ENCODE data around the gene ARV1. TPM values are rescaled to one million over a fixed set of nuclear protein-coding genes. Genes with fewer than 3 reads are reported as not detected.

Gene ARV1
- polyA plus RNA-seq, 1 donor from 2014 or later, result 63.4 TPM

DNA sequence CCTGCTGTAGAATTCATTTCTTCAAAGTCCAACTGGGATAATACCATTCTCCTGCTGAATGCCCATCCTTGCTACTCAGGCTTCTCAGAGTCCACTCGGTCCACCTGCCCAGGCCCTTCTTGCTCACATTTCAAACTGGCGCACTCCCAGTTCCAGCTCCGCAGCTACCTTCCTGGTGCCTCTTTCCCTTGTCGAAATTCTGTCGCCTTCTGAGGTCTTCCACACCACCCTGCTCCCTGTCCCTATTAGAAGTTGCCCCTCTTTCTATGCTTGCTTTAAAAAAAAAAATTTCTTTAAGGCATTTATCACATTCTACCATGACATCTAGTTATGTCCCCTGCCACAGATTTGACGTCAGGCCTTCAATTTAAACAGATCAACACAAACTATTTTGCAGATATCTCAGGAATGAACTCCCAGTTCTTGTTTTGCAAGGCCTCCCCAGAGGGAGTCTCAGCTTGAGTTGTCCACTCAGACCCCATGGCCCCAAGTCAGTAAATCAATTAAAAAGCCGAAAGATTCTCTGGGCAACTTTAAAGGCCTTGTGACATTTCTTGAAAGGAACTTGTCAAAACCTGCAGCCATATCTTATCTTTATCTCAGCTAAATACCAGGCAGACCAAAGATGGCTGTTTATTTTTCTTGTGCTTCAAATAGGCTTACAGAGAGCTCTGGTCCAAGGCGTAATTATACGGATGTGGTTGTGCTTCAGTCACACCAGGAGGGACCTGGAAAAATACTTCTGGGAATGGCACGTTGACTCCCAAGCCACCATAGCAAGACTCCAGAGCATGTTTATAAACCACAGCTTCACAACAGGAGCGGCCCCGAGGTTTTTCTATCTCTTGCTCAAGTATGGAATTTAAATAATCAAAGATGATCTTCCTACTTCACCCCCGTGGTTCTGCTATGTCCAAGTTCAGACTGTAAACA lies 59.0 kb downstream of the ARV1 start:
- TF ChIP-seq MXI1 (conservative IDR thresholded peaks at IDR 0.05; ENCODE audit: poor library complexity, severe bottlenecking) (no peak), TAF1 (IDR thresholded peaks at IDR 0.05; ENCODE audit: low read depth) (no peak), EZH2 (IDR thresholded peaks at IDR 0.05; ENCODE audit: borderline replicate concordance, insufficient read depth, low read length, poor library complexity, severe bottlenecking) (no peak), SMC3 (conservative IDR thresholded peaks at IDR 0.05; ENCODE audit: poor library complexity) (no peak), POLR2AphosphoS5 (IDR thresholded peaks at IDR 0.05) (no peak)
- TF ChIP-seq, protein P1, sequence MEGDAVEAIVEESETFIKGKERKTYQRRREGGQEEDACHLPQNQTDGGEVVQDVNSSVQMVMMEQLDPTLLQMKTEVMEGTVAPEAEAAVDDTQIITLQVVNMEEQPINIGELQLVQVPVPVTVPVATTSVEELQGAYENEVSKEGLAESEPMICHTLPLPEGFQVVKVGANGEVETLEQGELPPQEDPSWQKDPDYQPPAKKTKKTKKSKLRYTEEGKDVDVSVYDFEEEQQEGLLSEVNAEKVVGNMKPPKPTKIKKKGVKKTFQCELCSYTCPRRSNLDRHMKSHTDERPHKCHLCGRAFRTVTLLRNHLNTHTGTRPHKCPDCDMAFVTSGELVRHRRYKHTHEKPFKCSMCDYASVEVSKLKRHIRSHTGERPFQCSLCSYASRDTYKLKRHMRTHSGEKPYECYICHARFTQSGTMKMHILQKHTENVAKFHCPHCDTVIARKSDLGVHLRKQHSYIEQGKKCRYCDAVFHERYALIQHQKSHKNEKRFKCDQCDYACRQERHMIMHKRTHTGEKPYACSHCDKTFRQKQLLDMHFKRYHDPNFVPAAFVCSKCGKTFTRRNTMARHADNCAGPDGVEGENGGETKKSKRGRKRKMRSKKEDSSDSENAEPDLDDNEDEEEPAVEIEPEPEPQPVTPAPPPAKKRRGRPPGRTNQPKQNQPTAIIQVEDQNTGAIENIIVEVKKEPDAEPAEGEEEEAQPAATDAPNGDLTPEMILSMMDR (IDR thresholded peaks at IDR 0.05; ENCODE audit: poor library complexity, severe bottlenecking), result no peak
- H3K4me3 ChIP-seq (ENCODE audit: low read length), result no peak overlapping the region

DNA sequence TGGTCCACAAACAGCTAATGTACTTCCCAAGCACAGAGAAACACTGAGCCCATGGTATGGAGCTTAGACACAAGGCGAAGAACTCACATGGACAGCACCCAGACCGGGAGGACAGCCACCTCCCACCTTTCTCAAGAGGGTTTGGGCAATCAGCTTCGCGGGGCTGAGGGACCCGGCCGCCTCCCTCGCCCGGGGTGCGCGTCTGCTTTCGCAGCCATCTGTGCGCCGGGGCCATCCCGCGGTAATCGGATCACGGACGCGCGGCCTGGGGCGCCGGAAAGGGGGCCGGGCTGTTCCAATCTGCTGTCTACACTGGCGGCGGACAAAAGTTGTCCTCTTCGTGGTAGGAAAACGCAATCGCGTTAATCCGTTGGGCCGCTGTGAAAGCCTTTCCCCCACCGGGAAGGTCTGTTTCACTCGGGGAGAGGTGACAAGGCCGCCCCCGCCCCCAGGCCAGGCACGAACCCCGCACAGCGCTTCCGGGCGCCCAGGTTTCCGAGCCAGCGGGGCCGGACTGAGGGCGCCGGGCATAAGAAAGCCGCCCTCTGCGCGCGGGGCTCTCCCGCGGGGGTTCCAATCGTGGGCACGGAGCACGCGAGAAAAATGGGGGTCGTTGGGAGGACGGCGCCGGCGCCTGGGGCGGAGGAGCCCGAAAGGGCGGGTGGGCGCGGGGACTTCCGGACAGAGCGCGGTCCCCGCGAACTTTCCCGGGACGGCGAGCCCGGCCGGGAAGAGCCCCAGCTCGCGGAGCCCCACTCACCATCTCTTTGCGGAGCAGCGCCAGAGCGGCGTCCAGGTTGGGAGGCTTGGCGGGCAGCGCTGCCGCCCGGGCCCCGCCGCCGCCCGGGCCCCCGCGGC lies 60.5 kb downstream of the ARV1 start:
- Histone ChIP-seq H3K27me3 (ENCODE audit: insufficient read depth, low read depth, low read length) (peaks cover 49% of the 10 kb centered on the region), H3K9me3 (ENCODE audit: low read length) (no peaks in the 10 kb centered on the region), H3K79me2 (replicated peaks; ENCODE audit: insufficient read depth, low read length) (no peaks in the 10 kb centered on the region), H3F3A (ENCODE audit: insufficient read depth, low read length, poor library complexity, severe bottlenecking) (no peaks in the 10 kb centered on the region), H3K4me3 (ENCODE audit: low read length) (peak overlapping the region; percentile 78), H2AFZ (ENCODE audit: low read depth, low read length) (peak overlapping the region; percentile 0), H3K36me3 (ENCODE audit: insufficient read depth, low read length) (no peaks in the 10 kb centered on the region), H3K4me2 (ENCODE audit: low read length) (no peak overlapping the region), H3K9ac (ENCODE audit: low read length) (peak overlapping the region; percentile 36), H3K9me2 (ENCODE audit: insufficient read depth, low read length) (no peaks in the 10 kb centered on the region), H3K27ac (ENCODE audit: low read length) (no peak overlapping the region), H4K20me1 (ENCODE audit: insufficient read depth) (no peaks in the 10 kb centered on the region)
- peak; percentile 43 for TF ChIP-seq EZH2 (IDR thresholded peaks at IDR 0.05; ENCODE audit: borderline replicate concordance, insufficient read depth, low read length, poor library complexity, severe bottlenecking)
- no peak for TF ChIP-seq TAF1 (IDR thresholded peaks at IDR 0.05; ENCODE audit: low read depth)
- TF ChIP-seq, protein P1 (IDR thresholded peaks at IDR 0.05; ENCODE audit: poor library complexity, severe bottlenecking), result no peak
- no peak for TF ChIP-seq EP300 (conservative IDR thresholded peaks at IDR 0.05; ENCODE audit: poor library complexity, severe bottlenecking)
- TF ChIP-seq, protein P2, sequence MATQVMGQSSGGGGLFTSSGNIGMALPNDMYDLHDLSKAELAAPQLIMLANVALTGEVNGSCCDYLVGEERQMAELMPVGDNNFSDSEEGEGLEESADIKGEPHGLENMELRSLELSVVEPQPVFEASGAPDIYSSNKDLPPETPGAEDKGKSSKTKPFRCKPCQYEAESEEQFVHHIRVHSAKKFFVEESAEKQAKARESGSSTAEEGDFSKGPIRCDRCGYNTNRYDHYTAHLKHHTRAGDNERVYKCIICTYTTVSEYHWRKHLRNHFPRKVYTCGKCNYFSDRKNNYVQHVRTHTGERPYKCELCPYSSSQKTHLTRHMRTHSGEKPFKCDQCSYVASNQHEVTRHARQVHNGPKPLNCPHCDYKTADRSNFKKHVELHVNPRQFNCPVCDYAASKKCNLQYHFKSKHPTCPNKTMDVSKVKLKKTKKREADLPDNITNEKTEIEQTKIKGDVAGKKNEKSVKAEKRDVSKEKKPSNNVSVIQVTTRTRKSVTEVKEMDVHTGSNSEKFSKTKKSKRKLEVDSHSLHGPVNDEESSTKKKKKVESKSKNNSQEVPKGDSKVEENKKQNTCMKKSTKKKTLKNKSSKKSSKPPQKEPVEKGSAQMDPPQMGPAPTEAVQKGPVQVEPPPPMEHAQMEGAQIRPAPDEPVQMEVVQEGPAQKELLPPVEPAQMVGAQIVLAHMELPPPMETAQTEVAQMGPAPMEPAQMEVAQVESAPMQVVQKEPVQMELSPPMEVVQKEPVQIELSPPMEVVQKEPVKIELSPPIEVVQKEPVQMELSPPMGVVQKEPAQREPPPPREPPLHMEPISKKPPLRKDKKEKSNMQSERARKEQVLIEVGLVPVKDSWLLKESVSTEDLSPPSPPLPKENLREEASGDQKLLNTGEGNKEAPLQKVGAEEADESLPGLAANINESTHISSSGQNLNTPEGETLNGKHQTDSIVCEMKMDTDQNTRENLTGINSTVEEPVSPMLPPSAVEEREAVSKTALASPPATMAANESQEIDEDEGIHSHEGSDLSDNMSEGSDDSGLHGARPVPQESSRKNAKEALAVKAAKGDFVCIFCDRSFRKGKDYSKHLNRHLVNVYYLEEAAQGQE (IDR thresholded peaks at IDR 0.05; ENCODE audit: borderline replicate concordance), result no peak
- peak; percentile 5 for TF ChIP-seq POLR2AphosphoS5 (IDR thresholded peaks at IDR 0.05)
- no peak for TF ChIP-seq SMC3 (conservative IDR thresholded peaks at IDR 0.05; ENCODE audit: poor library complexity)
- no peak for TF ChIP-seq MXI1 (conservative IDR thresholded peaks at IDR 0.05; ENCODE audit: poor library complexity, severe bottlenecking)
- no peak for TF ChIP-seq RAD21 (conservative IDR thresholded peaks at IDR 0.05)

More for the DNA sequence above, 59.0 kb downstream of the ARV1 start:
- Histone ChIP-seq H3K9me3 (ENCODE audit: low read length) (no peaks in the 10 kb centered on the region), H3K9me2 (ENCODE audit: insufficient read depth, low read length) (no peaks in the 10 kb centered on the region), H3K27ac (ENCODE audit: low read length) (no peak overlapping the region), H3K4me2 (ENCODE audit: low read length) (no peak overlapping the region), H2AFZ (ENCODE audit: low read depth, low read length) (no peak overlapping the region), H3K27me3 (ENCODE audit: insufficient read depth, low read depth, low read length) (peaks cover 46% of the 10 kb centered on the region), H3F3A (ENCODE audit: insufficient read depth, low read length, poor library complexity, severe bottlenecking) (no peaks in the 10 kb centered on the region), H4K20me1 (ENCODE audit: insufficient read depth) (no peaks in the 10 kb centered on the region), H3K79me2 (replicated peaks; ENCODE audit: insufficient read depth, low read length) (no peaks in the 10 kb centered on the region), H3K9ac (ENCODE audit: low read length) (no peak overlapping the region), H3K36me3 (ENCODE audit: insufficient read depth, low read length) (no peaks in the 10 kb centered on the region)
